SU-DHL-6 (cell line): ENCODE data around the gene SNRNP200.

Source experiments
- CTCF ChIP-seq: fragments of 200-600 bp; sonication (generic); IDR thresholded peaks from one replicate; pipeline ENCODE4 v1.5.1; 2017; ENCODE audit warnings: antibody characterized with exemption, mild to moderate bottlenecking, low read length, moderate library complexity; ENCODE audit not compliant: insufficient read depth, poor library complexity, severe bottlenecking
- EZH2phosphoT487 ChIP-seq: fragments of 200-600 bp; sonication (generic), shearing (Covaris generic); conservative IDR thresholded peaks from 2 replicates; pipeline ENCODE4 v1.6.1; 2018; ENCODE audit warnings: mild to moderate bottlenecking, antibody characterized with exemption, low read length, moderate library complexity, mixed read lengths

DNA sequence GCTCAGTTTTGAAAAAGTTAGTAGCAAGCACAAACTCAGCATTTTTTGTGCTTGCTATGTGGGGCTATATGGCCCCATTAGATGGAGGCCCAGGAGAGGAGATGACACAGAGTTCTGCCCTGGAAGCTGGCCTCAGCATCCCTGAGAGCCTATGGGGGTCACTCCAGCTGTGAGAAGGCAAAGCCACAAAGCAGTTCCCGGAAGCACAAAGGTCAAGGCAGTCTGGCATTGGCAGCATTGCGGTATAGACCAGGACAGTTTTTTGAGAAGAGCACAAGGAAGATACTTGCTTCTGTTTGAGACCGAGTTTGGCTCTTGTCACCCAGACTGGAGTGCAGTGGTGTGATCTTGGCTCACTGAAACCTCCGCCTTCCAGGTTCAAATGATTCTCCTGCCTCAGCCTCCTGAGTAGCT is 12.2 kb upstream of the SNRNP200 start:
- TF ChIP-seq CTCF (no peak), EZH2phosphoT487 (no peak)
